ENCODE results near the gene TBCD.
"Not testable (repeated sequence)": the region's sequence is repeated elsewhere in the genome, so short reads cannot be mapped to it uniquely, and the experiment has no call there.

The TBCD gene

DNA sequence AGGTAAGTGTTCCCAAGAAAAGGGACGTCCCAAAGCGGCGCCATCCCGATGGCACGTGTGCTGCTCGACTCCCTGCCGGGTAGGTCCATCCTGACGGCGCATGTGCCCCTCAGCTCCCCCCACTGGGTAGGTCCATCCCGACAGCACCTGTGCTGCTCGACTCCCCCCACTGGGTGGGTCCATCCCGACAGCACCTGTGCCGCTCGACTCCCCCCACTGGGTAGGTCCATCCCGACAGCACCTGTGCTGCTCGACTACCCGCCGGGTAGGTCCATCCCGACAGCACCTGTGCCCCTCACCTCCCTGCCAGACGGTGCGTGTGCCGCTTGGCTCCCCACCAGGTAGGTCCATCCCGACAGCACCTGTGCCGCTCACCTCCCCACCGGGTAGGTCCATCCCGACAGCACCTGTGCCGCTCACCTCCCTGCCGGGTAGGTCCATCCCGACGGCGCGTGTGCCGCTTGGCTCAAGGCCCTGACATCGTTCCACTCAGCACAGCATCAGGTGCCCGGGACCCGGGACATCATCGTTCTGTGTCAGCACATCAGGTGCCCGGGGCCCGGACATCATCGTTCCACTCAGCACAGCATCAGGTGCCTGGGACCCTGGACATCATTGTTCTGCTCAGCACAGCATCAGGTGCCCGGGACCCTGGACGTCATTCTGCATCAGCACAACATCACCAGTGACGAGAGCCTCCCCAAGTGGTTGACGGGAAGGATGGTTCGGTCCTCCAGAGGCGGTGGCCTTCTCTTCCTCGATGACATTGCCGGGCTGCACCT lies 22.2 kb upstream of the TBCD start:
- DNase-seq (ENCODE audit: low spot score), result no peak

DNA sequence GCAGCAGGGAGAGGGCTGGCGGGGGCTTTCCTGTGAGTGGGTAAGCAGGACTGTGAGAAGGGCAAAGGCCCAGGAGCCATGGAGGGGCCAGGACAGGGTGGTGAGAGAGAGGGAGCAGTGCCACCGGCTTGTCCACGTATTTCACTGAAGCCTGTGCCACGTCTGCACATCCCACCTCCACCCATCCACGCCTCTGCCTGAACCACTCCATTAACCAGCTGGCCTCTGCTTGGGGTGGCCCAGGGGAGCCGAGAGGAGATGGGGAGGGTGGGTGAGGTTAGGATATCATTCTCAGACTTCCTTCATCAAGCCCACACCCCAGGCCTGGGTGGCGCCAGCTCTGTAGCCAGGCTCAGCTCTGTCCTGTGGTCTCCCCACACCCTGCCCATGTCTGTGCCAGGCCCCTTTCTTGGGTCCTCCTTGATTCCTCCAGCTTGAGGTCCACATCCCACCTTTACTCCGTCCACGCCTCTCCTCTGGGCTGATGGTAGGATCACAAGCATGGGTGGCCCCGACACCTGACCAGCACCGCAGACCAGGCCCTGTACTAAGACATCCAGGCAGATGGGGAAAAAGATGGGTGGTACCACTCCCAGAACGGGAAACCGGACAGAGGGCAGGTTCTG lies 19.6 kb upstream of the TBCD start:
- no peak for DNase-seq (ENCODE audit: low spot score)

DNA sequence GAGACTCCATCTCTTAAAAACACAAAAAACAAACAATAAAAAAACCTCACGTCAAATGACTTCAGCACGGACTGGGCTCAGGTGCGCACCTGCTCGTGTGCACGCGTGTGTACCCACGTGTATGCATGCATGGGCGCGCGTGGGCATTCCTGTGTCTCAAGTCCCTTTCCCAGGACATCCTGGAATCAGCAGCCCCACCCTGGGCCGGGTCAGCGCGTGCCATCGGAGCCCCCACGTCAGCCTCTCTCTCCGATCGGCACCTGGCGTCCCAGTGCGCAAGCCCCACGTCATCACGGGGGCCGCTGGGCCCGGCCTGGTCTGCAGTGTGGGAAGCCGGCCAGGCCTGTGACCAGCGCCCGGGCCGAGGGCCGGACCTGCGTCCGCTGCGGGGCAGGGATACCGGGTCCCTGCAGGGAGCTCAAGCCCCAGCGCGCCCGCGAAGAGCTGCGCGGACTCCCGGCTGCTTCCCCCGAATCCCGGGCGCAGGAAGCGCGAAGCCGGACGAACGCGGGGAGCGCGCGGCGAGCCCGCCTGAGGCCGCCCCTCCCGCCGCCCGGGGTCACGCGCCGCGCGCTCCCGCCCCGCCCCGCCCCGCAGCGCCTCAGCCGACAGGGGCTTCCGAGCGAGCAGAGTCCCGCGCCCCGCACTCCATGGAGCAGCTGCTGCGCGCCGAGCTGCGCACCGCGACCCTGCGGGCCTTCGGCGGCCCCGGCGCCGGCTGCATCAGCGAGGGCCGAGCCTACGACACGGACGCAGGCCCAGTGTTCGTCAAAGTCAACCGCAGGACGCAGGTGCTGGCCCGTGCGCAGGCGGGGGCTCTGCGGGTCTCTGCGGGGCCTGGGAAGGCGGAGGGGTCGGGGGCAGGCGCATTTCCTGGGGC lies 16.6 kb upstream of the TBCD start, which contains the start of gene FN3K:
FN3K (plus strand) TSS at position 629 of the 880 bp plus-strand sequence; CDS start at position 651, 22 bp downstream.
- DNase-seq (ENCODE audit: low spot score), result peak; percentile 65

DNA sequence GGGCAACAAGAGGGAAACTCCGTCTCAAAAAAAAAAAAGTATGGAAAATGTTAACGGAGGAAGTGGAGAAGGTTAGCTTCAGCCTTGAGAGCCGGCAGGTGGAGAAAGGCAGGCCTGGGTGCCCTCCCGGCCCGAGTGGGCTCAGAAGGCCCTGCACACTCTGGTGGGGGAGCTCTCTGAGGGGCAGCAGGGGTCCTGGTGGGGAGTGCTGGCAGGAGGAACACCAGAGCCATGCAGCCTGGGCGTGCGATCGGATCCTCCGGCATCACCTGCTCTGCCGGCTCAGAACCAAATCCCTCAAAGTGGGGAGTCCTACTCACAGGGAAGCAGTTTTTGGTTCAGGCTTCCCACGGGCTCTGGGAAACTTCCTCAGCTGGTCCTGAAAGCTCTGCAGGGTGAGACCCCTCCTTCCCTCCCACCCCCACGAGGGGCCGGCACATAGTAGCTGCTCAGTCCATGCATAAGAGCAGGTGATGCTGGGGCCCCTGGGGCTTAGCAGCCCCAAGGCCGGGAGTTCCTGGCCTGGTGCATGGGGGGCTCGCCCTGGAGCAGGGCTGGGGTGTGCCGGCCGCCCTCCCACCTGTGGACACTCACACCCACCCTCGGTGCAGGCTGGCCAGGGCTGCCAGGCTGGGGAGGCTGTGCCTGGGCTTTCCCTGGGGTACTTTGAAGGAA lies 15.2 kb upstream of the TBCD start:
- no peak for DNase-seq (ENCODE audit: low spot score)

DNA sequence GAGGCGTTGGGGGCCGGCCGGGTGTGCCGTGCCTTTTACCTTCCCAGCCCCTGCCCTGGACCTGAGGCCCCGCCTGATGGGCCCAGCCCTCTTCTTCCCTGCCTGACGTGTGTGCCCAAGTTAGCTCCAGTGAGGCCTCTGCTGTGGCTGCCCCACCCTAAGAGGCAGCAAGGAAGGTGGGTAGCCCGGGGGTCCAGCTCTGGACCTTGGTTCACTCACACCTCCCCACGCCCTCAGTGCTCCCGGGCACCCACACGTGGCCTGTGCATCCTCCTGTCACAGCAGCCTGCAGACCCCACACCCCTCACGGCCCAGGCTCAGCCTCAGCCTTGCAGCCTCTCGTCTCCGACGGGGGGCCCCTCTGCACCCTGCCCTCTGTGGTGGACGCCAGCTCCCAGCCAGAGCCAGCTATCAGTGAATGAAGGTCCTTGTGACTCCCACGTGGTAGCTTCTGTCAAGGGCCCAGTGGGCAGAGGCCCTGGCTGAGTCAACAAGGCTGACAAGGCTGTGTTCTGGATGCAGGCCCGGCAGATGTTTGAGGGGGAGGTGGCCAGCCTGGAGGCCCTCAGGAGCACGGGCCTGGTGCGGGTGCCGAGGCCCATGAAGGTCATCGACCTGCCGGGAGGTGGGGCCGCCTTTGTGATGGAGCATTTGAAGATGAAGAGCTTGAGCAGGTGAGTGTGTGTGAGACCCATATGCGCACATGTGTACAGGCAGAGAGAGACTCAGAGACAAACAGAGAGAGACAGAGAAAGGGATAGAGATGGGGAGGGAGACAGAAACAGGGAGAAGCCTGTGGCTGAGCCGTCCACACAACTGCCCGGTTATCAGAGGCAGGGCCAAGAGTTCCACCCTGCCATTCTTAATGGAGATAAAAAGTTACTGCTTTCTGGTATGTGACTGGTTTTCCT lies 13.6 kb upstream of the TBCD start:
- DNase-seq (ENCODE audit: low spot score), result no peak

DNA sequence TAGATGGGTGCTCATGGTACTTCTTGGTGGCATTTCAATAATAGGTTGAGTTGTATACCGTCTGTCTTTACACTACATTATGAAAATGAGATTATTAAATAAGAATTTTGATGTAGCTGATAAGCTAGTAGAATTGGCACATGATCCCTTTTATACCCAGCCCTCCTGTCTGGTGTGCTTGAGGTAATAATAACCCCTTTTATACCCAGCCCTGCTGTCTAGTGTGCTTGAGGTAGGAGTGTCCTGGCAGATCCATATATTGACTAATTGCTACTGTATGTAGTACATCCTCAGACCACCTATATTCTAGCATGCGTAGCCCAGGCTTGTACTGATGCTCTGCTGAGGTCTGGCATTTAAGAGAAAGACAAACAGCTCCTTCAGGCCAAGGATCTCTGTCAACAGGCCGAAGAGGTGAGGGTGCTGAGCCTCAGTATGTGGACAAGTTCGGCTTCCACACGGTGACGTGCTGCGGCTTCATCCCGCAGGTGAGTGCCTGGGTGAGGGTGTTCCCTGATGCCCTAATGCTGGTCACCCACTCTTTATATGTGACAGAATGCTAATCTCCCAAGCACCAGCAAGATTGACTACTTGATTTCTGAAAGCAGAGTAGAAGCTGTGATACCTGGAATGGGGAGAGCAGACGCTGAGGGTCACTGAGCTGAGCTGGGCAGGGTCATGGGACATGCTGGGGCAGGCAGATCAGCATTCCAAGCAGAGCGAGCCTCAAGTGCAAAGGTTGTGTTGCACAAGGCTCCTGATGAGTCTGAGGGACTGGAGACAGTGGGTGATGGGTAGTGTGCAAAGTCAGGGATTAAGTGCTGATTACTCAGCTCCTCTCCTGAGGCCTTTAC lies 10.7 kb upstream of the TBCD start:
- DNase-seq (ENCODE audit: low spot score), result no peak

DNA sequence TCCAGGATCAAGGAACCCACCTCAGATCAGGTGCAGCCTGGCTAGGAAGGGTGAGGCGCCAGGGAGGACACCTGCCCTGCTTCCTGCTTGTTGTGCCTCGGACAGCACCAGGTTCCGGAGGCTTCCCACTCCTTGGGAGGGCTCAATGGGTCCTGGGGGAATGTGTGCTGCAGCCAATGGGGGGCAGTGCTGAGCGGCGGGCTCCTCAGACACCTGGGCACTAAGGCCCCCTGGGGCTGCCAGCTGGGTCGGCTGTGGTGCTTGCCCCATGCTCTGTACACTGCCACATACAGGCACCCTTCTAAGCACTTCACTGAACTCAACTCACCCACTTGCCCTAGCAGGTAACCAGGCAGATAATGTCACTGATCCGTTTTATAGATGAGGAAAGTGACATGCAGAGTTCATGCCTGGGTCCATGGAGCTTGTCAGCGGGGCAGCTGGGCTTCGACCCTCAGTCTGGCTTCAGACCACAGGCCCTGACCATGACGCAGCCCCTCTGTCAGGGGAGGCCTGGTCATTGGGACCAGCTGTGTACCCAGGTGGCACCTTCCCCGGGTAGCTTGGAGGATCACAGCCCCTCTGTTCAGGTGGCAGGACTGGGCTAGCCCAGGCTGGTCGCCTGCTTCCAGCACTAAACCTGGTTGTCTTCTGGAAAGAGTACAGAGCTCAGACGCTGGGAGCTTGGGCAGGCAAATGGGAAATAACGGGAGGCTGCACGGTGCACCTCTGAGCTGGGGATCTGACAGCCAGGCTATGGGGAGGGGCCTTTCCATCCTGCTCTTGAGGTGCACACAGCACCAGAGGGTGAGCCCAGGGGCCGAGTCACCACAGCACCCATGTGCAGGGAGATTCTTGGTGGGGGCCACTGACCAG lies 8.3 kb upstream of the TBCD start:
- DNase-seq (ENCODE audit: low spot score), result no peak

DNA sequence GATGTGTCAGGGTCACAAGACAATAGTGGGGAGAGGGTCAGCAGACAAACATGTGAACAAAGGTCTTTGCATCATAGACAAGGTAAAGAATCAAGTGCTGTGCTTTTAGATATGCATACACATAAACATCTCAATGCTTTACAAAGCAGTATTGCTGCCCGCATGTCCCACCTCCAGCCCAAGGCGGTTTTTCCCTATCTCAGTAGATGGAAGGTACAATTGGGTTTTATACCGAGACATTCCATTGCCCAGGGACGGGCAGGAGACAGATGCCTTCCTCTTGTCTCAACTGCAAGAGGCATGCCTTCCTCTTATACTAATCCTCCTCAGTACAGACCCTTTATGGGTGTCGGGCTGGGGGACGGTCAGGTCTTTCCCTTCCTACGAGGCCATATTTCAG lies 7.1 kb upstream of the TBCD start:
- not testable (repeated sequence) for DNase-seq (ENCODE audit: low spot score)

DNA sequence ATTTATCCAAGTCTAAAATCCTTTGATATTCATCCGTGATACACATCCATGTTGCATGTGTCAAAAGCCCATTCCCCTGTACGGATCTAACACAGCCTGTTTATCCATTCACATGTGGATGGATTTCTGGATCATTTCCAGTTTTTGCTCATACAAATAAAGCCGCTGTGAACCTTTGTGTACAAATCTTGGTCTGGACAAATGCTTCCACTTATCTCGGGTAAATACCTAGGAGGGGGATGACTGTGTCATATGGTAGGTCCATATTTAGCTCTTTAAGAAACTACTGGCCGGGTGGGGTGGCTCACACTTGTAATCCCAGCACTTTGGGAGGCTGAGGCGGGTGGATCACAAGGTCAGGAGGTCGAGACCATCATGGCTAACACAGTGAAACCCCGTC lies 6.3 kb upstream of the TBCD start:
- DNase-seq (ENCODE audit: low spot score), result no peak

DNA sequence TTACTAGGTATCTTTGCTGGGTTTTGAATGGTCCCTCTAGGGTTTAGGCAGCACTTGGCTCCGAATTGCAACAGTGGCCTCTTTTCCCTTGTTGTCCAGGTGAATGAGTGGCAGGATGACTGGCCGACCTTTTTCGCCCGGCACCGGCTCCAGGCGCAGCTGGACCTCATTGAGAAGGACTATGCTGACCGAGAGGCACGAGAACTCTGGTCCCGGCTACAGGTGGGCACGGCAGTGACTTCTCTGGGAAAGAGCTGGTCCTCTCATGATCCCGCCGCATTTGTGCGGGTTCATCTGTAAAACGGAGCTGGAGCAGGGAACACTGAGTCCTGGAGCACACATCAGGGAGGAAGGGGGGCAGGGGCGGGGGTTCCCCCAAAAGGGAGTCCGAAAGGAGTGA lies 3.1 kb upstream of the TBCD start:
- no peak for DNase-seq (ENCODE audit: low spot score)

DNA sequence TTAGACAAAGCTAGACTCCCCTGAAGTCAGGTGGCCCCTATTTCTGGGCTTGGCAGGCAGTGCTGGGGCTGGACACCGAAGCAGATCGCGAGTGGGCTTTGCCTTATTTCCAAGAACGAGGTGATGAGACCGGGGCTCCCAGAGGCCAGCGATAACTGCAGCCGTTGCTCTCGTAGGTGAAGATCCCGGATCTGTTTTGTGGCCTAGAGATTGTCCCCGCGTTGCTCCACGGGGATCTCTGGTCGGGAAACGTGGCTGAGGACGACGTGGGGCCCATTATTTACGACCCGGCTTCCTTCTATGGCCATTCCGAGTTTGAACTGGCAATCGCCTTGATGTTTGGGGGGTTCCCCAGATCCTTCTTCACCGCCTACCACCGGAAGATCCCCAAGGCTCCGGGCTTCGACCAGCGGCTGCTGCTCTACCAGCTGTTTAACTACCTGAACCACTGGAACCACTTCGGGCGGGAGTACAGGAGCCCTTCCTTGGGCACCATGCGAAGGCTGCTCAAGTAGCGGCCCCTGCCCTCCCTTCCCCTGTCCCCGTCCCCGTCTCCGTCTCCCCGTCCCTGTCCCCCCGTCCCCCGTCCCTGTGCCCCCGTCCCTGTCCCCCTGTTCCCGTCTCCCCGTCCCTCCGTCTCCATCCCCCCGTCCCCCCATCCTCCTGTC lies 1.5 kb upstream of the TBCD start:
- no peak for DNase-seq (ENCODE audit: low spot score)

DNA sequence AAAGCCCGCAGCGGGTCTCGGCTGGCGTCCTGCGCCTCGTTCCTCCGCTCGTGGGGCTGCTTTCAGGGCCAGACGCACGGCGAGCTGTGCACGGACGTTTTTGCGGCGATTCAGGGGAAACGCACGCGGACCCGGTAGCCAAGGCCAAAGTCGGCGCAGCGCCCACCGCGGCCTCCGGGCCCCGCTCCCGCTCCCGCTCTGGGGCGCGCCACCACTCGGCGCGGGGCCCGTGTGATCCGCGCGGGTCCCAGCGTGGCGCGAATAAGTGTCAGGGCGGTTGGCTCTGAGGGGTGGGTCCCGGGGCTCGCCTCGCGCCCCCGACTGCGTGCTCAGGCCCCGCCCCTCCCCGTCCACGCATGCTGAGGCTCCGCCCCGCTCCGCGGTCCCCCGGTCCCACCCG lies 694 bp upstream of the TBCD start:
- DNase-seq (ENCODE audit: low spot score), result no peak

DNA sequence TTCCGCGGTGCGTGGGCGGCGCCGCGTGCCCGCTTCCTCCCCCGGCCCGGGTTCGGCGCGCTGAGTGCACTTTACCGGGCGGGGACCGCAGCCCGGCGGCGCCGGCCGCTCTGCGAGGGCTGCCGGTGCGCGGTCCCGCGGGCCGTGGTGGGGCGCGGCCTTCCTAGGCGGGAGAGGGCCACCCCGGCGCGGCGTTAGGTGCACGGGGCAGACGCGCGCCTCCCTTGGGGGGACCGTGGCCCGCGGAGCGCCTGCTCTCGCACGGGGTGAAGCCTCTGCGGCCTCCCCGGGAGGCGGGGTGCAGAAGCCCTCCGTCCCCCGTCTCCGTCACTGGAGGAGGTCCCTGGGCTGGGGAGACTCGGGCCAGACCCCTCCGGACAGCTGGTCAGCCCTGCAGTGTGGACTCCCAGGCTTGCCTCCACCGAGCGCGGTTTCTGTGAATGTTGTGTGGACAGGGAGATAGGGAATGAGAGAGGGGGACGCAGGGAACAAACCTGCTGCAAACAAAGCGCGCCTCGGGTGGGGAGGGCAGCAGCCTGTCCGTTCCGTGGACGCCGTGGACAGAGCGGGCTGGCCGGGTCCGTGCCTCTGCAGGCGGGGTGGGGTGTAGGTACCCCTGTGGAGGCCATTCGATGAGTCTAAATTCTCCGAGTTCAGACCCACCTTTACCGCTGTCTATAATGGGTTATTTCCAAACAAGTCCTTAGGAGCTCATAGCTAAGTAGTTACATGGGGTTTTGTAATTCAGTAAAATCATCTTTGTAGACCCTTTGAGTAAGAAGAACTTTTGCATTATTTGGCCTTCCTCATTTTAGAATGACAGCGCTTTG lies 721 bp downstream of the TBCD start:
- DNase-seq (ENCODE audit: low spot score), result peak; percentile 68

DNA sequence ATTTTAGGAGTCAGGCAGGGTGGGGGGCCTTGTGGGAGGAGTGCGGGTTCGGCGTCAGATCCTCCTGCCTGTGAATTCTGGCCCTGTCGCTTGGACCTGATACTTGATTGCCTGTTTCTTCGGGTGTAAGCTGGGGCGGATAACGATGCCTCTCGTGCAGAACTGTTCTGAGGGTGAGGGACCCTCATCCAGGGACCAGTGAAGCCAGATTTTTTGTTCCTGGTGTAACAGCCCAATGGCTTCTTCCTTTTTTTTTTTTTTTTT lies 1.3 kb downstream of the TBCD start:
- DNase-seq (ENCODE audit: low spot score), result no peak

DNA sequence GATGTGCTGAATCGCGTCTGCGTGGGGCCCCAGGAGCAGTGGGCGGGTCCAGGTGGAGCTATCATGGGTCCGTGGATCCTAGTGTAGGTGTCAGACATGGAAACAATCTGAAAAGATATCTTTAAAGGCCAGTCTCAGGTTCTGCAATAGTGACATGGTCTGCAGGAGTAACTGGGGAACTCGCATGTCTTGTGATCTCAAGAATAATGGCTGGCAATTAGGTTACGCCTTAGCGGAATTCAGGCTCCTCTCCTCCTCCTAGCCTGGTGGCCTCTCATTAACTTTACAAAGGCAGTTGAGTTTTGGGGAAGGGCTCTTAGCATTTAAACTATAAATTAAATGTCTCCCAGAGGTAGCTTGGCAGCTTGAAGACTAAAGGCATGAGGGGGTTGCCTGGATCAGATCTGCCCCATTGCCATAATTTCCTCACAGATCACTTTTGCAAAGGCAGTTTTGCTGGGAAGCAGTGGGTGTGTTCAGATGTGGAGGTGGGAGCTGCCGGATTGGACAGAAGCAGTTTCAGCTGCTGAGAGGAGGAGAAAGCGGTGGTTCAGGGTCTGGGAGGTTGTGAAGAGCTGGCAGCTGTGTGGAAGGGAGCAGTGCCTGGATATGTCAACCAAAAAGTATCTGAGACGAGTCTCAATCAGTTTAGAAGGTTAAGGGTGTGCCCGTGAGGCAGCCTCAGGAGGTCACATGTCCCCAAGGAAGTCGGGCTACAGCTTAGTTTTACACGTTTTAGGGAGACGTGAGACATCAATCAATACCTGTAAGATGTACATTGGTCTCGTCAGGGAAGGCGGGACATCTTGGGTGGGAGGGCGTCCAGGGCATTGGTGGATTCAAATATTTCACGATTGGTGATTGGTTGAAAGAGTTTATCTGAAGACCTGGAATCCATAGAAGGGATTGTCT lies 2.7 kb downstream of the TBCD start:
- no peak for DNase-seq (ENCODE audit: low spot score)

DNA sequence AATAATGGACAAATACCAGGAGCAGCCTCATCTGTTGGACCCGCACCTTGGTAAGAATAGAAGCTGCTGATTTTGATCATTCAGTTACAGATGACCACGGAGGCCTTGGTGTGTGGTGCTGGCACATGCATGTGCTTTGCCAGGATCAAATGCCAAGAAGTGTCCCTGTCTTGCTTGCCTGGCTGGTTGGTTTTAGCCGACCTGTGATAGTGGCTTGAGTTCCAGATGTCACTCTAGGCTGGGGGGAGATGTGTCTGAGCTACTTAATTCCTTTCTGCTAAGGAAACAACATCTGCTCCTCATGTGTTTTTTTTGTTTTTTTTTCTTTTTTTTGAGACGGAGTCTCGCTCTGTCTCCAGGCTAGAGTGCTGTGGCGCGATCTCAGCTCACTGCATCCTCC lies 4.3 kb downstream of the TBCD start:
- DNase-seq (ENCODE audit: low spot score), result no peak

DNA sequence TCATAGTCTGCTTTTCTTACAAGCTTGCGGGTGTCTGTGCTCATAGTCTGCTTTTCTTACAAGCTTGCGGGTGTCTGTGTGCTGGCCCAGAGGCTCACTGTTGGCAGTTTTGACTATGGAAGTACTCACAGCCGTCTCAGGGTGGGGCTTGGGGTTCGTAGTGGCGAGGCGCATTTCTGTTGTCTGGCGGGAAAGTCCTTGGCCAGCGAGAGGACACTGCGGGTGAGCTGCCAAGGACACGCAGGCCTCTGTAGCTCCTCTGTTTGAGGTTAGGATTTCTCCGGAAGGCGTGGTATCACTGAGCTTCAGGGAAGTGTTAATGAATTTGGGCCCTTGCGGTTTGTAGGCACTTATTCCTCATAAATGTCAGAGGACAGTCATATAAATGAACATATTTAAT lies 13.5 kb downstream of the TBCD start:
- DNase-seq (ENCODE audit: low spot score), result no peak

Measured in HuH-7.5 (cell line).